Keratinocyte (primary cell): ENCODE data around the gene CRHBP.

Experiments used
- EZH2 ChIP-seq: IDR thresholded peaks from one replicate; pipeline ENCODE4 v1.6.1; 2012; ENCODE audit warnings: inconsistent platforms, mild to moderate bottlenecking, low read length, moderate library complexity
- TF ChIP-seq, protein P1 (sequence below), 3 experiments: IDR thresholded peaks in 1 of 3; conservative IDR thresholded peaks in 1 of 3; optimal IDR thresholded peaks in 1 of 3; 2 replicates in 2 of 3; 3 replicates in 1 of 3; pipeline versions ENCODE3 to v1.5.1; 2011; ENCODE audit warnings: low read length in 3 of 3, mild to moderate bottlenecking in 3 of 3, moderate library complexity in 2 of 3, control low read depth in 1 of 3, inconsistent platforms in 1 of 3; ENCODE audit not compliant: insufficient read depth in 2 of 3; ENCODE audit errors: extremely low read depth in 1 of 3

- TF ChIP-seq, protein P1, sequence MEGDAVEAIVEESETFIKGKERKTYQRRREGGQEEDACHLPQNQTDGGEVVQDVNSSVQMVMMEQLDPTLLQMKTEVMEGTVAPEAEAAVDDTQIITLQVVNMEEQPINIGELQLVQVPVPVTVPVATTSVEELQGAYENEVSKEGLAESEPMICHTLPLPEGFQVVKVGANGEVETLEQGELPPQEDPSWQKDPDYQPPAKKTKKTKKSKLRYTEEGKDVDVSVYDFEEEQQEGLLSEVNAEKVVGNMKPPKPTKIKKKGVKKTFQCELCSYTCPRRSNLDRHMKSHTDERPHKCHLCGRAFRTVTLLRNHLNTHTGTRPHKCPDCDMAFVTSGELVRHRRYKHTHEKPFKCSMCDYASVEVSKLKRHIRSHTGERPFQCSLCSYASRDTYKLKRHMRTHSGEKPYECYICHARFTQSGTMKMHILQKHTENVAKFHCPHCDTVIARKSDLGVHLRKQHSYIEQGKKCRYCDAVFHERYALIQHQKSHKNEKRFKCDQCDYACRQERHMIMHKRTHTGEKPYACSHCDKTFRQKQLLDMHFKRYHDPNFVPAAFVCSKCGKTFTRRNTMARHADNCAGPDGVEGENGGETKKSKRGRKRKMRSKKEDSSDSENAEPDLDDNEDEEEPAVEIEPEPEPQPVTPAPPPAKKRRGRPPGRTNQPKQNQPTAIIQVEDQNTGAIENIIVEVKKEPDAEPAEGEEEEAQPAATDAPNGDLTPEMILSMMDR (optimal IDR thresholded peaks at IDR 0.05 in 1 of 3, IDR thresholded peaks at IDR 0.05 in 1 of 3, conservative IDR thresholded peaks at IDR 0.05 in 1 of 3; ENCODE audit: extremely low read depth in 1 of 3, insufficient read depth in 2 of 3, low read length in 3 of 3), result no peak
- TF ChIP-seq EZH2, result no peak
Observed at GRCh38 chr5:76944638-76945037, 8.2 kb upstream of the CRHBP start.
